ENCODE results near the gene LRP6. TPM values are rescaled to one million over a fixed set of nuclear protein-coding genes. Genes with fewer than 3 reads are reported as not detected.

Gene LRP6
- total and polyA plus RNA-seq, 2 experiments from 2014 or later, result 29.1 to 73.8 TPM

DNA sequence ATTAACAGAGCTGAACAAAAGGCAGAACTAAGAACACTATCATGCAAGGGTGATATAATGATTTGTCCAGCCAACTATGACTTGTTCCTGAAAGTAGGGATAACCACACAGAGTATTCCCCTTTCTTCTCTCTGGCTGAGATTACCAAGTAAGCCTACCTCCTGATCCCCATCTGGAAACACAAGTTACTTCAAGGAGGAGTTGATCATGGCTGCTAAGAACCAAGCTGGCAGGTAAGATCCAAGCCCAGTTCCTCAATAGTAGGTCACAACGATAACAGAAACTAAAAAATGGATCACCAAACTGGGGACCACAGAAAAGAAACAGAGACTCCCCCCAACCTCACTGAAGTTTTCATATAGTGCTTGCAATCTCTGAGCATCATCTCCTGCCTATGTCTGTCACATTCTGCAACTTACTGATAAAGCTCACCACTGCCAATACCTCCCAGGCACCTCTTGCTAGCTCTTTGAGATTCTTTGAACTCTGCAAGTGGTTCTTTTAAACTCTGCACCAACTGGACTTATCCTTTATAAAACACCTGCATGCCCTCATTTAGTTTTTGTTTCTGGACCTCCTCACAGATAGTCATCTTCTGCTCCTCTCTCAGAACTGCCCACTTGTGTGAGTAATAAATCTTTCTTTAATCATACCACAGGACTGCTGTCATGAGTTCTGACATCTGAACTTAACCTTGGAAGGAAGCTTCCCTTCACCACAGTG lies 76.6 kb downstream of the LRP6 start:
- Histone ChIP-seq H4K20me1 (replicated peaks; ENCODE audit: insufficient read depth) (peaks cover 6% of the 10 kb centered on the region; the same call in 1 of the 2 replicates), H3K4me2 (no peak overlapping the region), H3K9me2 (ENCODE audit: insufficient read depth) (no peaks in the 10 kb centered on the region), H3F3A (replicated peaks; ENCODE audit: low read depth) (no peaks in the 10 kb centered on the region), H3K36me3 (ENCODE audit: insufficient read depth) (no peaks in the 10 kb centered on the region), H3K4me1 (ENCODE audit: insufficient read depth) (no peaks in the 10 kb centered on the region), H3K79me2 (replicated peaks; ENCODE audit: insufficient read depth) (peaks cover 86% of the 10 kb centered on the region), H3K4me3 (no peak overlapping the region), H2AFZ (no peak overlapping the region), H3K27me3 (ENCODE audit: insufficient read depth) (no peaks in the 10 kb centered on the region), H3K27ac (ENCODE audit: low read depth) (no peak overlapping the region)
- Mint-ChIP-seq H3K27ac (no peak overlapping the region), H3K36me3 (ENCODE audit: low read depth) (no peaks in the 10 kb centered on the region), H3K4me1 (peaks cover 8% of the 10 kb centered on the region), H3K9me3 (no peaks in the 10 kb centered on the region), H3K4me3 (no peak overlapping the region), H3K27me3 (ENCODE audit: insufficient read depth, low read depth, poor library complexity) (peaks cover 2% of the 10 kb centered on the region)
- ATAC-seq (no peak), DNase-seq (ENCODE audit: low spot score) (no peak)
- TF ChIP-seq ZNF331 (CRISPR knock-in tag; IDR thresholded peaks at IDR 0.05; ENCODE audit: low read depth) (no peak), ZNF114 (CRISPR knock-in tag; IDR thresholded peaks at IDR 0.05) (no peak), JUNB (IDR thresholded peaks at IDR 0.05; ENCODE audit: unreplicated experiment) (no peak), REST (IDR thresholded peaks at IDR 0.05; ENCODE audit: unreplicated experiment) (no peak), POLR2AphosphoS5 (IDR thresholded peaks at IDR 0.05; ENCODE audit: low read depth) (no peak), STAT1 (IDR thresholded peaks at IDR 0.05; ENCODE audit: unreplicated experiment) (no peak), EZH2phosphoT487 (IDR thresholded peaks at IDR 0.05; ENCODE audit: unreplicated experiment) (no peak), CTCF (conservative IDR thresholded peaks at IDR 0.05; ENCODE audit: low read depth in 2 of 2) (no peak), CREB1 (CRISPR knock-in tag; IDR thresholded peaks at IDR 0.05; ENCODE audit: low read depth) (no peak)
- TF ChIP-seq, protein P1, sequence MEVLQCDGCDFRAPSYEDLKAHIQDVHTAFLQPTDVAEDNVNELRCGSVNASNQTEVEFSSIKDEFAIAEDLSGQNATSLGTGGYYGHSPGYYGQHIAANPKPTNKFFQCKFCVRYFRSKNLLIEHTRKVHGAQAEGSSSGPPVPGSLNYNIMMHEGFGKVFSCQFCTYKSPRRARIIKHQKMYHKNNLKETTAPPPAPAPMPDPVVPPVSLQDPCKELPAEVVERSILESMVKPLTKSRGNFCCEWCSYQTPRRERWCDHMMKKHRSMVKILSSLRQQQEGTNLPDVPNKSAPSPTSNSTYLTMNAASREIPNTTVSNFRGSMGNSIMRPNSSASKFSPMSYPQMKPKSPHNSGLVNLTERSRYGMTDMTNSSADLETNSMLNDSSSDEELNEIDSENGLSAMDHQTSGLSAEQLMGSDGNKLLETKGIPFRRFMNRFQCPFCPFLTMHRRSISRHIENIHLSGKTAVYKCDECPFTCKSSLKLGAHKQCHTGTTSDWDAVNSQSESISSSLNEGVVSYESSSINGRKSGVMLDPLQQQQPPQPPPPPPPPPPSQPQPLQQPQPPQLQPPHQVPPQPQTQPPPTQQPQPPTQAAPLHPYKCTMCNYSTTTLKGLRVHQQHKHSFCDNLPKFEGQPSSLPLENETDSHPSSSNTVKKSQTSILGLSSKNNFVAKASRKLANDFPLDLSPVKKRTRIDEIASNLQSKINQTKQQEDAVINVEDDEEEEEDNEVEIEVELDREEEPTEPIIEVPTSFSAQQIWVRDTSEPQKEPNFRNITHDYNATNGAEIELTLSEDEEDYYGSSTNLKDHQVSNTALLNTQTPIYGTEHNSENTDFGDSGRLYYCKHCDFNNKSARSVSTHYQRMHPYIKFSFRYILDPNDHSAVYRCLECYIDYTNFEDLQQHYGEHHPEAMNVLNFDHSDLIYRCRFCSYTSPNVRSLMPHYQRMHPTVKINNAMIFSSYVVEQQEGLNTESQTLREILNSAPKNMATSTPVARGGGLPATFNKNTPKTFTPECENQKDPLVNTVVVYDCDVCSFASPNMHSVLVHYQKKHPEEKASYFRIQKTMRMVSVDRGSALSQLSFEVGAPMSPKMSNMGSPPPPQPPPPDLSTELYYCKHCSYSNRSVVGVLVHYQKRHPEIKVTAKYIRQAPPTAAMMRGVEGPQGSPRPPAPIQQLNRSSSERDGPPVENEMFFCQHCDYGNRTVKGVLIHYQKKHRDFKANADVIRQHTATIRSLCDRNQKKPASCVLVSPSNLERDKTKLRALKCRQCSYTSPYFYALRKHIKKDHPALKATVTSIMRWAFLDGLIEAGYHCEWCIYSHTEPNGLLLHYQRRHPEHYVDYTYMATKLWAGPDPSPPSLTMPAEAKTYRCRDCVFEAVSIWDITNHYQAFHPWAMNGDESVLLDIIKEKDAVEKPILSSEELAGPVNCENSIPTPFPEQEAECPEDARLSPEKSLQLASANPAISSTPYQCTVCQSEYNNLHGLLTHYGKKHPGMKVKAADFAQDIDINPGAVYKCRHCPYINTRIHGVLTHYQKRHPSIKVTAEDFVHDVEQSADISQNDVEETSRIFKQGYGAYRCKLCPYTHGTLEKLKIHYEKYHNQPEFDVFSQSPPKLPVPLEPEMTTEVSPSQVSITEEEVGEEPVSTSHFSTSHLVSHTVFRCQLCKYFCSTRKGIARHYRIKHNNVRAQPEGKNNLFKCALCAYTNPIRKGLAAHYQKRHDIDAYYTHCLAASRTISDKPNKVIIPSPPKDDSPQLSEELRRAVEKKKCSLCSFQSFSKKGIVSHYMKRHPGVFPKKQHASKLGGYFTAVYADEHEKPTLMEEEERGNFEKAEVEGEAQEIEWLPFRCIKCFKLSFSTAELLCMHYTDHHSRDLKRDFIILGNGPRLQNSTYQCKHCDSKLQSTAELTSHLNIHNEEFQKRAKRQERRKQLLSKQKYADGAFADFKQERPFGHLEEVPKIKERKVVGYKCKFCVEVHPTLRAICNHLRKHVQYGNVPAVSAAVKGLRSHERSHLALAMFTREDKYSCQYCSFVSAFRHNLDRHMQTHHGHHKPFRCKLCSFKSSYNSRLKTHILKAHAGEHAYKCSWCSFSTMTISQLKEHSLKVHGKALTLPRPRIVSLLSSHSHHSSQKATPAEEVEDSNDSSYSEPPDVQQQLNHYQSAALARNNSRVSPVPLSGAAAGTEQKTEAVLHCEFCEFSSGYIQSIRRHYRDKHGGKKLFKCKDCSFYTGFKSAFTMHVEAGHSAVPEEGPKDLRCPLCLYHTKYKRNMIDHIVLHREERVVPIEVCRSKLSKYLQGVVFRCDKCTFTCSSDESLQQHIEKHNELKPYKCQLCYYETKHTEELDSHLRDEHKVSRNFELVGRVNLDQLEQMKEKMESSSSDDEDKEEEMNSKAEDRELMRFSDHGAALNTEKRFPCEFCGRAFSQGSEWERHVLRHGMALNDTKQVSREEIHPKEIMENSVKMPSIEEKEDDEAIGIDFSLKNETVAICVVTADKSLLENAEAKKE (CRISPR knock-in tag; IDR thresholded peaks at IDR 0.05), result no peak
